ENCODE data around the gene CREB3. TPM values are rescaled to one million over a fixed set of nuclear protein-coding genes. Genes with fewer than 3 reads are reported as not detected.

CREB3 gene
- total and polyA plus RNA-seq, 12 donors: 47.0 to 142 (median 59.0) TPM

GRCh38 chr9:35781066-35781465 lies 48.6 kb downstream of the CREB3 start:
- 67 to 83% (median 80%) methylated on average over 2 of the region's 2 CpGs; no CpG with 5 or more reads in 1 of the 4 donors for WGBS, 4 donors
- H3K4me3 ChIP-seq: no peak overlapping the region
- no peaks in the 10 kb centered on the region for H3K36me3 ChIP-seq (replicated peaks in 1 of 2)
- no peaks in the 10 kb centered on the region for H3K9me3 ChIP-seq (replicated peaks in 1 of 3)
- no peaks in the 10 kb centered on the region for H3K27me3 ChIP-seq
- no peak for DNase-seq
- H3K4me1 ChIP-seq (replicated peaks in 1 of 2): peaks cover 0 to 3% of the 10 kb centered on the region in 2 donors
- intact Hi-C loops (cut with DNase I): no loop called here
- TF ChIP-seq POLR2A (IDR thresholded peaks at IDR 0.05): no peak
- no peak for TF ChIP-seq CTCF (IDR thresholded peaks at IDR 0.05)
- no peak overlapping the region for H3K27ac ChIP-seq

GRCh38 chr9:35783418-35783817 lies 51.0 kb downstream of the CREB3 start:
- no peak for DNase-seq
- H3K27me3 ChIP-seq: no peaks in the 10 kb centered on the region
- no peaks in the 10 kb centered on the region for H3K36me3 ChIP-seq (replicated peaks in 1 of 2)
- H3K27ac ChIP-seq: no peak overlapping the region
- no peaks in the 10 kb centered on the region for H3K4me1 ChIP-seq (replicated peaks in 1 of 2)
- TF ChIP-seq POLR2A (IDR thresholded peaks at IDR 0.05): no peak
- TF ChIP-seq CTCF (IDR thresholded peaks at IDR 0.05): no peak
- H3K9me3 ChIP-seq (replicated peaks in 1 of 3): no peaks in the 10 kb centered on the region
- intact Hi-C loops (cut with DNase I): no loop called here
- no peak overlapping the region for H3K4me3 ChIP-seq

Small RNAs within 50 kb of the gene (microRNA-seq; reads per million reads assigned to microRNA genes)
- gene MIR6852 (0 to 0.89 (median 0) reads per million in 3 donors), gene MIR6853 (0 to 0.76 (median 0.28) reads per million in 3 donors)

Small RNAs within 50 kb of the gene (small RNA-seq; reads per million reads assigned to genes)
- 0.12 to 0.17 reads per million in 2 donors for gene MIR6853

Other genes with a start within 250 kb of the CREB3 start
- 10 to 100 TPM in 8 of 9 donors, 1 to 10 TPM in 1; 5.9 to 42.0 (median 29.5) TPM for gene RUSC2, start 242.6 kb upstream of the CREB3 start, total RNA-seq
- gene RUSC2, start 242.6 kb upstream of the CREB3 start, polyA plus RNA-seq: 10 to 100 TPM; 14.6 to 66.8 (median 40.6) TPM
- gene TESK1, start 127.4 kb upstream of the CREB3 start, total RNA-seq: 100 to 1,000 TPM in 1 of 9 donors, 10 to 100 TPM in 8; 25.9 to 189 (median 56.5) TPM
- gene TESK1, start 127.4 kb upstream of the CREB3 start, polyA plus RNA-seq: 100 to 1,000 TPM in 2 of 3 donors, 10 to 100 TPM in 1; 68.6 to 159 (median 152) TPM
- 1 to 10 TPM in 8 of 9 donors, under 1 TPM in 1; 0.69 to 8.0 (median 3.9) TPM for gene CD72, start 114.3 kb upstream of the CREB3 start, total RNA-seq
- gene CD72, start 114.3 kb upstream of the CREB3 start, polyA plus RNA-seq: 10 to 100 TPM in 1 of 3 donors, 1 to 10 TPM in 2; 1.3 to 18.5 (median 7.4) TPM
- 1 to 10 TPM in 4 of 9 donors, under 1 TPM in 4, not detected in 1; 0.06 to 2.1 (median 0.86) TPM for gene SIT1, start 81.7 kb upstream of the CREB3 start, total RNA-seq
- gene SIT1, start 81.7 kb upstream of the CREB3 start, polyA plus RNA-seq: 1 to 10 TPM in 1 of 3 donors, under 1 TPM in 1, not detected in 1; 0.37 to 1.0 TPM
- over 10,000 TPM in 5 of 9 donors, 1,000 to 10,000 TPM in 3, 100 to 1,000 TPM in 1; 885 to 23,366 (median 10,611) TPM for gene RMRP, start 74.6 kb upstream of the CREB3 start, total RNA-seq
- 1,000 to 10,000 TPM in 2 of 3 donors, not detected in 1; 1,807 to 2,186 TPM for gene RMRP, start 74.6 kb upstream of the CREB3 start, polyA plus RNA-seq
- gene CCDC107, start 74.4 kb upstream of the CREB3 start, total RNA-seq: 10 to 100 TPM; 27.9 to 55.0 (median 39.6) TPM
- gene CCDC107, start 74.4 kb upstream of the CREB3 start, polyA plus RNA-seq: 100 to 1,000 TPM in 2 of 3 donors, 10 to 100 TPM in 1; 53.6 to 198 (median 169) TPM
- 10 to 100 TPM in 1 of 9 donors, 1 to 10 TPM in 3, under 1 TPM in 5; 0.42 to 18.4 (median 0.96) TPM for gene ARHGEF39, start 67.5 kb upstream of the CREB3 start, total RNA-seq
- 1 to 10 TPM; 1.2 to 4.0 (median 1.5) TPM for gene ARHGEF39, start 67.5 kb upstream of the CREB3 start, polyA plus RNA-seq
- gene CA9, start 58.7 kb upstream of the CREB3 start, total RNA-seq: 10 to 100 TPM in 1 of 9 donors, 1 to 10 TPM in 5, under 1 TPM in 3; 0.28 to 13.7 (median 2.0) TPM
- 1 to 10 TPM in 2 of 3 donors, under 1 TPM in 1; 0.31 to 1.4 (median 1.3) TPM for gene CA9, start 58.7 kb upstream of the CREB3 start, polyA plus RNA-seq
- 100 to 1,000 TPM; 188 to 654 (median 368) TPM for gene TPM2, start 42.7 kb upstream of the CREB3 start, total RNA-seq
- gene TPM2, start 42.7 kb upstream of the CREB3 start, polyA plus RNA-seq: 1,000 to 10,000 TPM in 2 of 3 donors, 100 to 1,000 TPM in 1; 462 to 1,472 (median 1,350) TPM
- 100 to 1,000 TPM; 157 to 565 (median 372) TPM for gene TLN1, start 471 bp upstream of the CREB3 start, total RNA-seq
- gene TLN1, start 471 bp upstream of the CREB3 start, polyA plus RNA-seq: 100 to 1,000 TPM; 165 to 232 (median 178) TPM
- gene GBA2, start 16.6 kb downstream of the CREB3 start, total RNA-seq: 10 to 100 TPM; 28.5 to 74.5 (median 52.4) TPM
- gene GBA2, start 16.6 kb downstream of the CREB3 start, polyA plus RNA-seq: 10 to 100 TPM; 42.4 to 84.8 (median 79.0) TPM
- gene RGP1, start 16.6 kb downstream of the CREB3 start, total RNA-seq: 10 to 100 TPM; 17.1 to 41.2 (median 23.3) TPM
- gene RGP1, start 16.6 kb downstream of the CREB3 start, polyA plus RNA-seq: 10 to 100 TPM in 2 of 3 donors, 1 to 10 TPM in 1; 6.4 to 24.7 (median 13.5) TPM
- gene MSMP, start 21.6 kb downstream of the CREB3 start, total RNA-seq: 1 to 10 TPM in 2 of 9 donors, not detected in 7; 1.1 to 2.0 TPM
- 1 to 10 TPM in 1 of 3 donors, under 1 TPM in 1, not detected in 1; 0.56 to 1.3 TPM for gene MSMP, start 21.6 kb downstream of the CREB3 start, polyA plus RNA-seq
- gene NPR2, start 58.9 kb downstream of the CREB3 start, total RNA-seq: 10 to 100 TPM in 8 of 9 donors, 1 to 10 TPM in 1; 5.6 to 69.9 (median 21.5) TPM
- gene NPR2, start 58.9 kb downstream of the CREB3 start, polyA plus RNA-seq: 10 to 100 TPM; 13.5 to 46.4 (median 39.0) TPM
- 1 to 10 TPM in 8 of 9 donors, under 1 TPM in 1; 0.98 to 3.6 (median 2.3) TPM for gene SPAG8, start 79.6 kb downstream of the CREB3 start, total RNA-seq
- gene SPAG8, start 79.6 kb downstream of the CREB3 start, polyA plus RNA-seq: 1 to 10 TPM; 1.2 to 9.2 (median 4.2) TPM
- gene HINT2, start 82.4 kb downstream of the CREB3 start, total RNA-seq: 10 to 100 TPM; 27.6 to 99.6 (median 78.7) TPM
- gene HINT2, start 82.4 kb downstream of the CREB3 start, polyA plus RNA-seq: 100 to 1,000 TPM in 2 of 3 donors, 10 to 100 TPM in 1; 83.5 to 199 (median 119) TPM
- under 1 TPM in 1 of 9 donors, not detected in 8; 0.22 TPM for gene FAM221B, start 96.1 kb downstream of the CREB3 start, total RNA-seq
- under 1 TPM in 2 of 3 donors, not detected in 1; 0.07 to 0.16 TPM for gene FAM221B, start 96.1 kb downstream of the CREB3 start, polyA plus RNA-seq
- gene TMEM8B, start 96.6 kb downstream of the CREB3 start, total RNA-seq: 10 to 100 TPM in 7 of 9 donors, 1 to 10 TPM in 2; 5.5 to 43.6 (median 17.5) TPM
- 10 to 100 TPM; 13.3 to 33.3 (median 23.2) TPM for gene TMEM8B, start 96.6 kb downstream of the CREB3 start, polyA plus RNA-seq
- not detected for gene OR13J1, start 137.7 kb downstream of the CREB3 start, total RNA-seq
- gene OR13J1, start 137.7 kb downstream of the CREB3 start, polyA plus RNA-seq: not detected
- 1 to 10 TPM in 5 of 9 donors, under 1 TPM in 2, not detected in 2; 0.35 to 5.9 (median 1.9) TPM for gene HRCT1, start 173.5 kb downstream of the CREB3 start, total RNA-seq
- gene HRCT1, start 173.5 kb downstream of the CREB3 start, polyA plus RNA-seq: 1 to 10 TPM in 2 of 3 donors, not detected in 1; 1.1 to 1.5 TPM
- gene SPAAR, start 176.8 kb downstream of the CREB3 start, total RNA-seq: 1 to 10 TPM in 7 of 9 donors, under 1 TPM in 2; 0.54 to 3.6 (median 2.0) TPM
- gene SPAAR, start 176.8 kb downstream of the CREB3 start, polyA plus RNA-seq: 1 to 10 TPM; 2.0 to 3.3 (median 2.6) TPM
- gene OR2S2, start 225.5 kb downstream of the CREB3 start, total RNA-seq: not detected
- gene OR2S2, start 225.5 kb downstream of the CREB3 start, polyA plus RNA-seq: not detected

Measured in adrenal gland (tissue), 12 donors.